IPS DF 19.7 (cell line): Measurements from ENCODE around the gene RAB21.
"Not testable (repeated sequence)": the region's sequence is repeated elsewhere in the genome, so short reads cannot be mapped to it uniquely, and the experiment has no call there.

Experiments
- DNase-seq: peaks from one replicate; pipeline ENCODE4 v3.0.0-alpha.2; 2013; ENCODE audit warnings: low read depth, low spot score

RAB21 gene

DNA sequence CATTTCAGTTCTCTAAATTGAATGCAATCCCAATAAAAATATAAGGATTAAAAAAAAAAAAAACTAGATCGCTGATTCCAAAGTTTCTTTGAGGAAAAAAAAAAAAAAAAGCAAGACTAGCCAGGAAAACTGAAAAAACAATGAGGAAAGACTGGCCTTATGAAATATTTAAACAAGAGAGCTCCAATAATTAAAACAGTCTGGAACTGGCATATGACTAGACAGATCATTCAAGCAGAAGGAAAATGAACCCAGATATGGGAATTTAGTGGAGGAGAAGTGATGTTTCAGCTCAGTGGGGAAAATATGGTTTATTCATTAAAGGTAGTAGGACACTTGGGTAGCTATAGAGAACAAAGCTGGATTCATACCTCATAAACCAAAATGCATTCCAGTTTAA lies 42.9 kb downstream of the RAB21 start:
- DNase-seq: no peak

DNA sequence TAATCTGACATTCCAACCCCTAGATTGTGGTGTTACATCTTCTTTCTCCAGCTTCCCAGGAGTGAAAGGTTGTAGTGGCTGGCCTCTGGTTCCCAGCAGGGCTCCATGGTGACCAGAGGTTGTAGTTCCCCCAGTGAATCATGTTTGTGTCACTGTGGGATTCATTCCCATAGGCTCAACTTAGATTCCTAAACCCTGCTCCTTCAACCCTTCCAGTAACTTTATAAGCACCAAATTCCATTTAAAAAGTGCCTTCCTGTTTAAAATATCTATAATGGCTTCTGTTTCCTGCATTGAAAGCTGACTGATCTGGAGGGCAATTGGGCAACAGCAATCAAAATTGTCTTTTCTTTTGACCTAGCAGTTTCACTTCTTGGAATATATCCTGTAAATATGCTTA lies 44.4 kb downstream of the RAB21 start:
- no peak for DNase-seq

DNA sequence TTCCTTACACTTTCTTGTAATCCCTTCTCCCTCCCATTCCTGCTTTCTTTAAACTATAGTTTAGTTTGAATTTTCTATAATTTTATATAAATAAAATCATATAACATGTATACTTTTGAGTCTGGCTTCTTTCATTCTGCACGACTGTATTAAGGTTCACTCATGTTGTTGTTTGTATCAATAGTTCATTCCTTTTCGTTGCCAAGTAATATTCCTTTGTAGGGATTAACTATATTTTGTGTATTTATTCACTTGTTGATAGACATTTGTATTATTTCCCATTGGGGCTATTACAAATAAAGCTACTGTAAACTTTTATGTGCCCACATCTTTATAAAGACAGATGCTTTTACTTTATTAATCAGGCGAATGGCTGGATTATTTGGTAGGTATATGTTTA lies 45.5 kb downstream of the RAB21 start:
- no peak for DNase-seq

DNA sequence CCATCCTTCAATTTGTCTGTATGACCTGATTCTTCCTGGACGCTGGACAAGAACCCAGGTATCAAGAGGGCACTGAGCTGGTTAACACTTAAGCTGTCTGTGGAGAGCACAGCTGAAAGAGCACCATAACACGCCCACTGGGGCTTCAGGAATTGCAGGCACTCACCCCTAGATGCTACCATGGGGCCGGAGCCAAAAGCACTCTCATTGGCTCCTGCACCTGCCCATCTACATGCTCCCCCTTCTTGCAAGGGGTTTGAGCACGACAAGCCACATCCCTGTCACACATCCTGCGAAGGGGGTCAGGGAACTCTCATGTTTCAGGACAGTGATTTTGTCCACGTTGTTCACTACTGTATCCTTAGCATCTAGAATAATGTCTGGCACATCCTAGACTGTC lies 49.8 kb downstream of the RAB21 start:
- DNase-seq: peak; percentile 69

DNA sequence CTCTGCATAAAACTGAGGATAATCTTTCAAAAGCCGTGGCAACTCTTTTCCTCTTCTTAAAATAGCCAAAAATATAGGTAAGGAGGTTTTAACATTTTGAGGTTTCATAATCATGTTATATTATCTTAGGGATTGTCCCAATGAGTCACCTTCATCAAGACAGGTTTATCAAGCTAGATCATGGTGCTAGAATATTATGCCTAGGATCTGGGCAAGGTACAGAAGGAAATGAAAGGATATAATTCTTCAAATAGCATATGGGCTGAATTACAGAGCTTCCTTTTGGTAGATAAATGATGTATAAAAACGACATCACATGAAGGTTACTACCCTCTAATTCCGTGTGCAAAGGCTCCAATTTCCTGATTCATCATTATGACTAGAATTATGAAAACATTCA lies 56.3 kb downstream of the RAB21 start:
- no peak for DNase-seq

DNA sequence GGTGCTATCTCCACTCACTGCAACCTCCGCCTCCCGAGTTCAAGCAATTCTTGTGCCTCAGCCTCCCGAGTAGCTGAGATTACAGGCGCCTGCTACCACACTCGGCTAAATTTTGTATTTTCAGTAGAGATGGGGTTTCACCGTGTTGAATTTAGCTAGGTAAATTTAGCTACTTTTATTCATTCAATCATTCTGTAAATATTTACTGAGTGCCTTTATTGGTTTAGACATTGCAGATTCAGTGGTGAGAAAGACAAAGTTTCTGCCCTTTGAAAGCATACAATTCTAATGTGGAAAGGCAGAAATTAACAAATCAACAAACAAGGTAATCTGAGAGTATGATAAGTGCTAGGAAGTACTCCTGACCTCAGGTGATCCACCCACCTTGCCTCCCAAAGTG lies 60.6 kb downstream of the RAB21 start:
- DNase-seq: not testable (repeated sequence)

DNA sequence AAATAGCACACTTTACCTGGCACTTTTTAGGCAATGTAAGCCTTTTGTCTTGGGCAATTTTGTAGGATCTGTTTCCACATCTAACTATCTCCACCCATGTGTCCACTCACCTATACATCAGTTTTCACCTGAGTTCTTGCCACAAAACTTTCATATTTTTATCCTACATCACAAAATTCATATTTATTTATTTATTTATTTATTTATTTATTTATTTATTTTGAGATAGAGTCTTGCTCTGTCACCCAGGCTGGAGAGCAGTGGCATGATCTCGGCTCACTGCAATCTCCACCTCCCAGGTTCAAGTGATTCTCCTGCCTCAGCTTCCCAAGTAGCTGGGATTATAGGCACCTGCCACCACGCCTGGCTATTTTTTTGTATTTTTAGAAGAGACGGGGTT lies 67.4 kb downstream of the RAB21 start:
- DNase-seq: not testable (repeated sequence)

DNA sequence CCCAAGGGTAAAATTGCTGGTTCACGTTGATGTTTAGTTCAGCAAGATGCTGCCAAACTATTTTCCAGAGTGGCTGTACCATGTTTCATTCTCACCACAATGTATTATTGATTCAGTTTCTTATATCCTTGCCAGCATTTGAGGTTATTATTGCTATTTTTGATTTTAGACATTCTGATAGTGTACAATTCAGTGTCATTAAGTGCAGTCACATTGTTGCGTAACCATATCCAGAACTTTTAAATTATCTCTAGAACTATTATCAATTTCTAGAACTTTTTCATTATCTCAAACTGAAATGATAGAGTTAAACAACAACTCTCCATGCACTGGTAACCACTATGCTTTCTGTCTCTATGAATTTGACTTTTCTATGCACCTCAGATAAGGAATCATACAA lies 74.2 kb downstream of the RAB21 start:
- no peak for DNase-seq

DNA sequence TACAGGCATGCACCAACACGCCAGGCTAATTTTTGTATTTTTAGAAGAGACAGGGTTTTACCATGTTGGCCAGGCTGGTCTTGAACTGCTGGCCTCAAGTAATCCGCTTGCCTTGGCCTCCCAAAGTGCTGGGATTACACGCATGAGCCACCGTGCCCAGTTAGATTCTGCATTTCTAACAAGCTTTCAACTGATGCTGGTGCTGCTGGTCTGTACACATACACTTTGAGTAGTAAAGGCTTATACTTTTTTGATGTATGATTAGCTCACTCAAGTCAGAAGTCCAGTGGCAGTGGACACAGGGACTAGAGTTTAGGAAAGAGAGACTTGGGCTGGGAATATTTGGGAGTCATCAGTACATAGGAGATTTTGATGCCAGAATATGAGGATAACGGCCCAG lies 82.7 kb downstream of the RAB21 start:
- no peak for DNase-seq

DNA sequence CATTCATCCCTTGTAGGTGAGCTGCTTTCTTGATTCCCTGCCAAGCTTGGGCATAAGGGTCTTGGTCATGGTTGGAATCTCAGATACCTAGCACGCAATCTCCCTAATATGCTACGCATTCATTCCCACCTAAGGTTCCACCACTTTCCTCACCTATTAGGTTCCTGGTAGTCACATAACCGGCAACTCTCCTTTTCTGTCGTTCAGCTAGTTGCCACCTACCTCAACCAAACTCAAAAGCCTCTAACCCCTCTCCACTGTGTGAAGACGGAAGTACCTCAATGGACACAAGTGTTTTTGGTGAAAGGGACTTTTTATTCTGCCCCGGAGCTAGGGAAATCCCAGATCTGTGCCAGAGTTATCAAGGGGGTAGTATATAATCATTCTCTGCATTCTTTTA lies 83.6 kb downstream of the RAB21 start:
- no peak for DNase-seq

DNA sequence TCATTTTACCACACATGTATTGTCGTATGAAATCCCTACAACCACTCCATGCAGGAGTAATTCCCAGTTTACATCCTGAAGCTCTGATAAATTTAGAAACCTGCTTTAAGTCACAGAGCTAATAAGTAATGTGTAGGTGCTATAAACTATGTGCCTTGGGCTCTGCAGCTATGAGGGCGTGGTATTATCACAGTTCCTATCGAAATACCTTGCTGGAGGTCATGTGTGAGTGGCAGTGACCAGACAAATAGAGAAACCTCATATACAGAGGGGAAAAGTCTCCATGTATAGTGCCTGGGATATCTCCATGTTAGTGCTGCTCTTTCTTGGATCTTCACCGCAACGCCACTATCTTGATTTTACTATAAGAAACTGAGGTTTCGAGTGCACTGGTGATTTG lies 84.0 kb downstream of the RAB21 start:
- DNase-seq: no peak

DNA sequence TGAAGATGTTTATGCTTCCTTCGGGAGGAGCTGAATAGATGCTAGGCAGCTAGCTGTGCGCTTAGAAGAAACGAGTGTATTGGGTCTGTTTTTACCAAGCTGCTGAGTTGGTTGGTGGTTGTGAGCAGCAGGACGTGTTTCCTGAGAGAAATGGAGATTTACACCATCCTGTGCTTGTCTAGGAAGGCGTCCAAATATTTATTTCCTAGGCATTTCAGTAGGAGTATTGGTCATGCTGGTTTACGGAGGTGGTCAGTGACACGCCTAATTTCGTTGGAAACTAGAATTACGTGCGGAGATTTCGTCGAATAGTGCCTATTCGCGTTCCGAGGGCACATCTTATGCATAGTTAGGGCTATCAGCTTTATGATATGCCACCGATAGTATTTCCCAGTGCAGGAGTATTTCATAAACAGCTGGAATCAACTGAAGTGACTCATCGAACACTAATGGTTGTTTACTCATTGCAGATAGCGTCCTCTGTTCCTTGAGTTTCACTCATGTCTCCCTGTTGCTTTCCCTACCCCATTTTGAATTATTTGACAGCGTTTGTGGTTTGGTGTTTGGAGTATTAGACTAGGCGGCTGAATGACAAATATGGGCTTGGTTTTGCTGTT lies 85.7 kb downstream of the RAB21 start:
- no peak for DNase-seq

DNA sequence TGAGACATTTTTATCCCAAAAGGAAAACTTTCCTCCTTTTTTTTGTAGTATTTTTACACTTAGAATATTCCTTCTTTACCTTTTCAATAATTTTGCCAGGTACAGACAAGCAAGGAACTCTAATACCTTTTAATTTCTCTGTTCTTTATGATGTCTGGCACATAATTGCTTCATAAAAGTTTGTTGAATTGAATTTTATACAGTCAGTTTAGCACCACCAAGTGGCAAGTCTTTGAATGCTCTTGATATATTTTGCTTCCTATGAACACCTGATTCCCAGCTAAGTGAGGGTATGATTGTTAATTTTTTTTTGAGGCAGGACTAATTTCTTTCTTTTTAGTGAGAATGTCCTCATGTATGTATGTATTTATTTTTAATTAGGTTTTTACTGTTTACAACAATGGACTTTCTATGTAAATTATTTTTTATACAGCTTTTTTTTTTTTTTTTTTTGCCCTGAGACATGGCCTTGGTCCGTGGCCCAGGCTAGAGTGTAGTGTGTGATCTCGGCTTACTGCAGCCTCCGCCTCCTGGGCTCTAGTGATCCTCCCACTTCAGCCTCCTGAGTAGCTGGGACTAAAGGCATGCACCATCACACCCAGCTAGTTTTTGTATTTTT lies 91.8 kb downstream of the RAB21 start:
- DNase-seq: no peak

DNA sequence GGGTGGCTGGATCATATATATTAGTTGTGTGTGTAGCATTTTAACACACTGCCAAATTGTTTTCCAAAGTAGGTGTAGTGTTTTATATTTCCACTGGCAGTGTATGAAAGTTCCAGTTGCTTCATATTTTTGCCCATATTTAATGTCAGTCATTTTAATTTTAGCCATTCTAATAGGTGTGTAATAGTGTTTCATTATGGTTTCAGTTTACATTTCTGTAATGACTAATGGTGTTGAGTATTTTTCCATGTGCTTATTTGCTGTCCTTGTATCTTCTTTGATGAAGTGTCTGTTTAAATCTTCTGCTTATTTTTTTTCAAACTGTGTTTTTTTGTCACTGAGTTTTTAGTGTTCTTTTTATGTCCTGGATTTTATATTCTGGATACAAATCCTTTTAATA lies 93.5 kb downstream of the RAB21 start:
- no peak for DNase-seq

DNA sequence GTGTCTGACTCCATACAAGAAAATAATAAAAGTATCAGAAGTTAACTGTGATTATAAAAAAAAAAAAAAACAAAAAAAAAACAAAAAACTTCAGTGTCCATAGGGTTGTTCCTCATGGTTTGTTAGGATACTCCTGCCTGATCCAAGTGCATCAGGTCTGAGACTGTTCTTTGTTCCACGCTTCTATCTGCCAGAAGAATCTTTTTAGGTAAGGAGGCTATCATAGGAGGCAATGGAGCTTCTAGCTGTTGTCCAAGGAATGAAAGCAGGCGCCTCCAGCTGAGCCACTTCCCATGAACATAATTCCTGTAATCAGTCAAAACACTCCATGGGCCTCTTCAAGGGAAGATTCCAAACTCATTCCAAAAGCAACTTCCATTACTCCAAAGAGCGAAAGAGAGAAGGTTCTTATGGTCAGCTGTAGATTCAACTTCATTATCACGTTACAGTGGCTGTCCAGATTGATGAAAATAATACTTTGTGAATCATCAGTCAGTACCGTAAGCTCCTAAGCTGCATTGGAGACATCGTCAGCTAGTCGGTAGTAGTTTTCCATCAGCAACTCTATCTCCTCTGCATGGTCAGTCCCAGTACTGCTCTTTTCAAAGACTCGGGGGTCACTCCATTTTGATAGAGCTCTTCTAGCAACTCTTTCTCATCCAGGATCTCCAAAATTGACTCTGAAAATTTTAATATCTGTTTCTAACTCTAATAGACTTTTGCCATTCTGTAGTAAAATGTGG lies 94.6 kb downstream of the RAB21 start:
- no peak for DNase-seq
